Measurements from ENCODE around the gene E2F4. TPM values are rescaled to one million over a fixed set of nuclear protein-coding genes. Genes with fewer than 3 reads are reported as not detected.

Gene E2F4
- total and polyA plus RNA-seq, 9 of the 15 experiments (the other 6 are each of a cell fraction or from before 2014, with no cell fraction given), result 9.7 to 139 (median 106) TPM

DNA sequence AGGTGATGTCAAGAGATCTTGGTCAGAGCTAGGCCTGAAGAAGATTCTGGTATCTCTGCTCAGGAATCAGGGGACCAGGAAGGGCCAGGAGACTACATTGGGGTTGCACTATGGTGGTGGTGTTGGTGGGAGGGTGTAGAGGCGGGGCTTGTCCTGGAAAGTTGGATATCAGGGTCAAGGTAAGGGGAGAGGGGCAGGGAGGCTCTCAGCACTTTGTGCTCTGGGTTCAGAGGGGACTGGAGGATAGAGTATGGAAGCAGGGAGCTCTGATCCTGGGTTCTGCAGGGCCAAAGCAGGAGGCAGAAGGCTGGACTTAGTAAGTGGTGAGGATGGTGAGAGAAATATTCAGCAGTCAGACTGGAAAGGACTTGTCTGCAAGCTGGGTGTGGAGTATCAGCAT lies 18.6 kb upstream of the E2F4 start:
- Histone ChIP-seq H3K9me3 (replicated peaks; ENCODE audit: control insufficient read depth, insufficient read depth, low read depth, low read length) (no peaks in the 10 kb centered on the region), H3K9ac (ENCODE audit: insufficient read depth in 1 of 2, low read depth in 2 of 2, low read length in 2 of 2) (peak overlapping the region in 1 of 2 experiments; percentile 76; a peak in 1 of 4 replicates), H3K27ac (ENCODE audit: extremely low read depth, low read depth, low read length) (no peak overlapping the region), H3K36me3 (ENCODE audit: control insufficient read depth, insufficient read depth, low read length) (no peaks in the 10 kb centered on the region), H2AFZ (ENCODE audit: low read depth, low read length) (no peak overlapping the region), H3K4me3 (no peak overlapping the region), H3K27me3 (ENCODE audit: control insufficient read depth in 2 of 2, insufficient read depth in 2 of 2, low read length in 2 of 2) (no peaks in the 10 kb centered on the region), H3K9me1 (ENCODE audit: control insufficient read depth, insufficient read depth, low read length) (no peaks in the 10 kb centered on the region), H4K20me1 (replicated peaks; ENCODE audit: control insufficient read depth, insufficient read depth, low read length) (no peaks in the 10 kb centered on the region), H3K79me2 (ENCODE audit: control insufficient read depth, insufficient read depth, low read length) (no peaks in the 10 kb centered on the region), H3K4me2 (ENCODE audit: insufficient read depth, low read length) (no peak overlapping the region), H3K4me1 (replicated peaks in 1 of 2; ENCODE audit: control insufficient read depth in 2 of 2, insufficient read depth in 2 of 2, low read length in 2 of 2) (peaks cover 18 to 53% of the 10 kb centered on the region in 2 experiments; a peak in 4 of 5 replicates)
- CTCF ChIA-PET (ENCODE audit: low intra/inter-chr PET ratio), result interaction anchor here (0.6 kb wide), 1 partner anchor 225 kb away, joined by 3 read pairs; no protein-coding TSS in a partner anchor
- intact Hi-C loops (cut with micrococcal nuclease), result no loop called here
- no TSS peak for BruUV-seq (replicated peaks)
- in situ Hi-C loops (cut with MboI), result loop anchor here (25.0 kb wide), 1 partner anchor 211 kb away; the partner anchor contains the start of gene CES3
- FAIRE-seq (no peak), DNase-seq (ENCODE audit: extremely low read depth in 1 of 4, low spot score in 3 of 4) (no peak), ATAC-seq (no peak)
- POLR2A ChIA-PET, result interaction anchor here (0.6 to 1.1 kb wide), 2 partner anchors 8 to 182 kb away, joined by 3 read pairs; no protein-coding TSS in a partner anchor
- WGBS (ENCODE audit: insufficient coverage, low coverage, missing lambda C conversion rate), result 44% methylated on average over 1 of the region's 1 CpG
- no peak for TF ChIP-seq FOXP4 (CRISPR knock-in tag; IDR thresholded peaks at IDR 0.05; ENCODE audit: borderline replicate concordance)
- TF ChIP-seq, protein P1, sequence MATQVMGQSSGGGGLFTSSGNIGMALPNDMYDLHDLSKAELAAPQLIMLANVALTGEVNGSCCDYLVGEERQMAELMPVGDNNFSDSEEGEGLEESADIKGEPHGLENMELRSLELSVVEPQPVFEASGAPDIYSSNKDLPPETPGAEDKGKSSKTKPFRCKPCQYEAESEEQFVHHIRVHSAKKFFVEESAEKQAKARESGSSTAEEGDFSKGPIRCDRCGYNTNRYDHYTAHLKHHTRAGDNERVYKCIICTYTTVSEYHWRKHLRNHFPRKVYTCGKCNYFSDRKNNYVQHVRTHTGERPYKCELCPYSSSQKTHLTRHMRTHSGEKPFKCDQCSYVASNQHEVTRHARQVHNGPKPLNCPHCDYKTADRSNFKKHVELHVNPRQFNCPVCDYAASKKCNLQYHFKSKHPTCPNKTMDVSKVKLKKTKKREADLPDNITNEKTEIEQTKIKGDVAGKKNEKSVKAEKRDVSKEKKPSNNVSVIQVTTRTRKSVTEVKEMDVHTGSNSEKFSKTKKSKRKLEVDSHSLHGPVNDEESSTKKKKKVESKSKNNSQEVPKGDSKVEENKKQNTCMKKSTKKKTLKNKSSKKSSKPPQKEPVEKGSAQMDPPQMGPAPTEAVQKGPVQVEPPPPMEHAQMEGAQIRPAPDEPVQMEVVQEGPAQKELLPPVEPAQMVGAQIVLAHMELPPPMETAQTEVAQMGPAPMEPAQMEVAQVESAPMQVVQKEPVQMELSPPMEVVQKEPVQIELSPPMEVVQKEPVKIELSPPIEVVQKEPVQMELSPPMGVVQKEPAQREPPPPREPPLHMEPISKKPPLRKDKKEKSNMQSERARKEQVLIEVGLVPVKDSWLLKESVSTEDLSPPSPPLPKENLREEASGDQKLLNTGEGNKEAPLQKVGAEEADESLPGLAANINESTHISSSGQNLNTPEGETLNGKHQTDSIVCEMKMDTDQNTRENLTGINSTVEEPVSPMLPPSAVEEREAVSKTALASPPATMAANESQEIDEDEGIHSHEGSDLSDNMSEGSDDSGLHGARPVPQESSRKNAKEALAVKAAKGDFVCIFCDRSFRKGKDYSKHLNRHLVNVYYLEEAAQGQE (IDR thresholded peaks at IDR 0.05; ENCODE audit: borderline replicate concordance), result no peak
- TF ChIP-seq, protein P1 (CRISPR knock-in tag; IDR thresholded peaks at IDR 0.05; ENCODE audit: low read depth), result no peak
- TF ChIP-seq ZBTB49 (CRISPR knock-in tag; IDR thresholded peaks at IDR 0.05; ENCODE audit: borderline replicate concordance), result no peak
- TF ChIP-seq XRCC5 (IDR thresholded peaks at IDR 0.05; ENCODE audit: low read depth, low read length), result no peak
- no peak for TF ChIP-seq MEF2A (IDR thresholded peaks at IDR 0.05; ENCODE audit: control insufficient read depth, low read depth, low read length)
- no peak for TF ChIP-seq MEIS2 (IDR thresholded peaks at IDR 0.05; ENCODE audit: partially characterized antibody)
- no peak for TF ChIP-seq PURB (CRISPR knock-in tag; IDR thresholded peaks at IDR 0.05; ENCODE audit: low read depth)
